HG03175 (cell line): ENCODE data around the gene ELK4.
"Not testable (repeated sequence)": the region's sequence is repeated elsewhere in the genome, so short reads cannot be mapped to it uniquely, and the experiment has no call there.

Experiments
- ATAC-seq: cut with Tn5 transposase; IDR thresholded peaks from one replicate; pipeline ENCODE4 v1.9.1; 2021; ENCODE audit warnings: mild to moderate bottlenecking, moderate library complexity; ENCODE audit not compliant: unreplicated experiment

Gene ELK4

DNA sequence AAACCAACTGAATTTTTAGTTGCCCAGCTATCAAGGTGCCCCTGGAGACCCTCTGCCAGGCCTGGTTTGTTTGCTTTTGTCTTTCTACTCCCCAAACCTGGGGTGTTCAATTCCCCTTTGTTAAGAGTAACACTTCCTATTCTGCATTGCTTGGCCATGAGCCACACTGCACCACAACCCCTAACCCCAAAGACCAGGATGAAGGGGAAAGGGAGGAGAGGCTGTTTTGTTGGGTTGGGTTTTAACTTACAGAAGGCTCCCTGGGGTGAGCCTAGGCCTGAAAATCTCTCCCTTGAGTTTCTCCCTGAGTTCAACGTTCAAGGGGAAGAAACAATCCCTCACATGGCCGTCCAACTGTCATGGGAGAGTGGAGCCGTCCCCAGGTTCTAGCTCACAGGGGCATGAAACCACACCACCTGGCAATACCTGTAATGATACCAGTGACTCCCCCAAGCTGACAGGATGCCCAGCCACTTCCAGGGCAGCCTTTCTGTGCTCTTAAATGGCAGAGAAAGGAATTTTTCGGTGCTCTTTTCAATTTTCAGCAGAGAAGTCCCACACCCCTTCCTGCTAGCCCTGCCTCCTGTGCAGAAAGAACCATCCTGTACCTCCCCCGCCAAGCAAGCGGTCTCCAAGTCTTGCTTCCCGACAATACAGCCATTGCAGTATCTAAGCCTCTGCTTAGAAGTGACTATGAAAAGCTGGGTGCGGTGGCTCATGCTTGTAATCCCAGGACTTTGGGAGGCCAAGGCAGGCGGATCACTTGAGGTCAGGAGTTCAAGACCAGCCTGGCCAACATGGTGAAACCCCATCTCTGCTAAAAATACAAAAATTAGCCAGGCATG lies 33.6 kb upstream of the ELK4 start:
- no peak for ATAC-seq

DNA sequence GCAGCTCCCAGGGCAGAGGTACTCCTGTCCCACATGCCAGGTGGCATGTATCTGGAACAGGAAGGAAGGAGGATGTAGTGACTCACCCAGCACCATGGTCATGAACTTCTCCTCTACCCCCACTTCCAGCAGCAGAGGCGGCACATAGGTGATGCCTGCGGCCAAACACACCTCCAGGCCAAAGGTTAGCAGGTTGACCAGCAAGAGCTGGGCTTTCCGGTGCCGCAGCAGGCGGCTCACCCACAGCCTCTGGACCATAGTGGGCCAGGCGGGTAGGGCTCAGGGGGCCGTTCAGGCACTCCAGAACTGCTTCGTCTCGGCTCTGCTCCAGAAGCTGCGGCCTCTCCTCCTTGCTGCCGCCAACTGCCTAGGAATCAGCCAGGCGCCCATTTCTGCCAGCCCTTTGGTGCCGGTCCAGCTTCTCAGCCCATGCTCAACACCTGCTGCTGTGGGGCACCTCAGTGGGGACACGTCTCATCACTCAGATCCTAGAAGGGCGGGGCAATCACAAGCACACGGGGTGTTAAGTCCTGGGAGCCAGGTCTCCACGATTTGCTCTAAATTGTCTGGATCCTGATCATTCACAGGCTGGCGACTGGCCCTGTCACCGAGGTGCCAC lies 32.7 kb upstream of the ELK4 start:
- no peak for ATAC-seq

DNA sequence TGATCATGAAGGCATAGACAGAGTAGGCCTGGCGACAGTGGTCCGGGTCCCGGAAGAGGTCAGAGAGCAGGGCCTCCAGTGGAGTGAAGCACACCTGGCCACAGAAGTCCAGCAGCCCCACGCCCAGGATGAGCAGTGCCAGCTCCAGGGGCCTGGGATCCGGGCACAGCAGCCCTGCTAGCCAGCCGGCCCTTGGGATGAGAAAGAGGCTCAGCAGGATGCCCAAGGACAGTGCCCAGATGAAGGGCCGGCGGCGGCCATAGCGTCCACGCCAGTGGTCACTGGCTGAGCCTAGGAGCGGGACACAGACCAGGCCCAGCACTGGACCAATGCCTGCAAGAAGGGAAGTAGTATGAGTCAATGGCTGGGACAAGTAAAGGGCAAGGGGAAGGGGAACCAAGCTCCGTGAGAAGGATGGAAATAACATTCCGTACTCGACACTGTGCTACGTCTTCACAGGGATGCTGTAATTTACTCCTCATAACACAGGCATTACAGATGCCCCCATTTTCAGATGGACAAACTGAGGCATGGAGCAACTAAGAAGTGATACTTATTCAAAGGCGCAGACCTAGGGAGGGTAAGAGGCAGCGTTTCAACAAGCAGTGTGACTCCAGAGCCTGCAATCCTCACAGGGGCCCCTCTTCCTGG lies 31.6 kb upstream of the ELK4 start:
- ATAC-seq = no peak

- ATAC-seq = no peak
Observed at GRCh38 chr1:205662791-205663190, 31.0 kb upstream of the ELK4 start.

DNA sequence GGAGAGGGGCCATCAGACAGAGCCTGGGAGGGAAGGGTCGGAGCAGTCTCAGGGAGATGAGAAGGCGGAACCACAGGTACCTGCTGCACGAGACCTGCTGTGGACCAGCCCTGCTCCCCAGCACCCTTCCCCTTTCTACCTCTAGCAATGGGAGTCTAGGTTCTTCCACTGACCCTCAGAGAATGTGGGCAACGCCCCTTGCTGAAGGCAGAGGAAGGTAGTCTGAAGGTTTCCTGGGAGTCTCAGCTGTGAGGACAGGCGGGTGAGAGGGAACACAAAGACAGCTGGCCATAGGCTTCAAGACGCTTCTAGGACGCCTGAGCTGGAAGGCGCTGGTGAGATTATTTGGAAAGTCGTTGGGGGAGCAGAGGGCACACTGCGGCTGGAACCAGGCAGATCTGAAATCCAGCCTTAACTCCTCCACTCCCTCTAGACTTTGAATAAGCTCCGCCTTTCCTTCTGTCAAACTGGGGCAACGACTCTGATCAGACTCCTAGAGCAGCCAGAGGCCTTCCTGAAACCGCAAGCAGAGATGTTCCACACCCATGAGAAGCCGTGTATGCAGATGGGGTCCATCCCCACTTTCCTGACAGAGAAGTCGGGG lies 30.4 kb upstream of the ELK4 start:
- ATAC-seq = no peak

DNA sequence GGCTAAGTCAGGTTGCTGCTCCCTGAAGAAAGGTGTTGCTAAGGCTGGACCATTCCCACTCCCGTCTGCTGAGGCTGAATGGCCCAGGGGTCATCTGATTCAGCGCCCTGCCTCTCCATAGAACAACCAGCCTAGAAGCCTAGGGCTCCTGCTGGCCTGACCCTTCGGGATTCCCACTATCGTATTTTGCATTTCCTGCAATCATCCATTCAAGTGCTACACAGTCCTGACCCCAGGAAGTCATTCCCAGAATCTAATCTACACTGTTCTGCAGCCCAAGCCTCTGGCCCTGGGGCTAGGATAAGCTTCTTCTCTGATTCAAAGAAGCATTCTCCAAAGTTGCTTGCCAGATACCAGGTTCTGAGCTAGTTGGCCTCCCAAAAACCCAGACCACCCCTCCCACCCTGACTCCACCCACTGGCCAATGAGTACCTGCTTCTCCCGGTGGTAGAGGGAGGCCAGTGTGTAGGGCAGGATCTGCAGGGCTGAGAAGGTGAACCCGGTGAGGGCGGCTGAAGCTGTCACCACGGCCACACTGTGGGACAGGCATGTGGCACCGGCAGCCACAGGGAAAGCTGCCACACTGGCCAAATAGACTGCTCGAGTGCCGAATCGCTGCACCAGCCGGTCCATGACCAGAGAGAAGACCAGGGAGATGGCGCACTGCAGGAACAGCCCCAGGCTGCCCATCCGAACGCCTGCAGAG lies 29.8 kb upstream of the ELK4 start:
- no peak for ATAC-seq

DNA sequence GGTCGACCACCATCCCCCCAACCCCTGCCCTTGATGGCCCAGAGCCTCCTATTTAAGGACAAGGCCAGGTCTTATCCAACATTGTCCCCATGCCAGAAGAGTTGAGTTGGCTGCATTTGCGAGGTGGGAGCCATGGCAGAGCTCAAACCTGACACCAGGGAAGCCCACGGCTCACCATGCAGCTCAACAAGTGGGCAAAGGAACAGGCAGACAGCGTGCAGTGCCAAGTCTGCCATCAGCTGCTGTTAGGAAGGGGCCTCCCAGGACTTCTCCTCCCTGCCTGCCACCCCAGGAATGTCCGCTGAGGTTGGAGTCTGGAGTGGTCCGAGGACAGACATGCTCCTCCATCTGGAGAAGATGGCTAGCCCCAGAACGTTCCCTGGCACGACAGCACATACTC lies 28.6 kb upstream of the ELK4 start:
- ATAC-seq = no peak

DNA sequence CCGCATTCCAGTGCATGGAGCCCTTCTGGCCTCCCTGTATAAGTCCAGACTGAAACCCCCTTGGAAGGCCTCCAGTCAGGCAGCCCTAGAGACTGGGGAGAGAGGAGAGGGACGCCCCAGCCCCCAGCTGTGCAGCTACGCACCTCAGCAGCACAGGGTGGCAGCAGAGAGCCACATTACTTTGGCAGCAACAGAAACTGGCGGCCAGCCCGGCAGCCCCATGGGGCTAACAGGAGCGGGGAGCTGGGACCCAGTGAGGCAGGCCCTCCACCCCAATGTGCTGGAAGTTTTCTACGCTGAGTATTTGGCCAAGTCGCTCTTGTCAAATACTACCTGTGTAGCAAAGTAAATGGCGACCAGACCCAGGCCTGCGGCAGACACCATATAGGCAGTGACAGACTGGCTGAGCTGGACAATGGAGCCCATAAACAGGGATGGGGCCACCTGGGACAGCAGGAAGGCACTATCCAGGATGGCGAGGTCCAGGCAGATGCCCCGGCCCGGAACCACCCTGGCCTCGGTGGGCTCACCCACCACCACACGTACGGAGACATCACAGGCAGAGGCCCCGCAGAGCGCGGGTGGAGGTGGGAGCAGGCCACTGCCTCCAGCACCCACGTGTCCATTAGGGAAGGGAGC lies 27.3 kb upstream of the ELK4 start:
- ATAC-seq = peak; percentile 75

- ATAC-seq = no peak
Observed at GRCh38 chr1:205656236-205656635, 24.4 kb upstream of the ELK4 start.

DNA sequence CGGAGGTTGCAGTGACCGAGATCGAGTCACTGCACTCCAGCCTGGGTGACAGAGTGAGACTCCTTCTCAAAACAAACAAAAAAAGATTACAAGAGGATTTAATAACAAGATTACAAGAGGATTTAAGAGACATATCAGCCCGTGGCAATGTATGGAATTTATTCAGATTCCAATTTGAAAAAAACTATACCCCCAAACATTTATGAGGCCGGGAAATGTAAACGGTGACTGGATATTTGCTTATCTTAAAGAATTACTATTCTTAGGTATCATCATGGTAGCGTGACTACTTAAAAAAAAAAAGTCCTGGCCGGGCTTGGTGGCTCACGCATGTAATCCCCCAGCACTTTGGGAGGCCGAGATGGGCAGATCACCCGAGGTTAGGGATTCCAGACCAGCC lies 21.2 kb upstream of the ELK4 start:
- ATAC-seq = no peak

DNA sequence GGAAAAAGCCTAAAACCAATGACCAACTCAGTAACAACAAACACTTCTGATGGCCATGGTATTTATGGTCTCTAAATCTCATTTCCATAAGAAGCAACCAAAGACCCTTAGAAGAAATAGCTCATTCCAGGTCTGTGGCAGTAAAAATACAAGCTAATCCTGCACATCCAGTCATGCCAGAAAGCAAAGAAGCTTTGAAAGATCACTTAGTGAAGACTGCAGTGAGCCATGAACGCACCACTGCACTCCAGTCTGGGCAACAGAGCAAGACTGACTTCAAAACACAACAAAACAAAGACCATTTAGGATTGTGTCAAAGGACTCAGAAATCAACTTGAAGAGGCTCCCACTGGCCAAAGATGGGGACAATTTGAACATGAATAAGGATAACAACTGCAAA lies 18.4 kb upstream of the ELK4 start:
- ATAC-seq = no peak

GRCh38 chr1:205645519-205645918 lies 13.7 kb upstream of the ELK4 start:
- ATAC-seq = no peak

GRCh38 chr1:205642679-205643307 lies 11.0 kb upstream of the ELK4 start:
- no peak for ATAC-seq

GRCh38 chr1:205639567-205639966 lies 7.8 kb upstream of the ELK4 start:
- ATAC-seq = no peak

- ATAC-seq = no peak
Observed at GRCh38 chr1:205637854-205638468, 6.2 kb upstream of the ELK4 start.

GRCh38 chr1:205636732-205637131 lies 4.9 kb upstream of the ELK4 start:
- ATAC-seq = no peak

GRCh38 chr1:205636138-205636530 lies 4.3 kb upstream of the ELK4 start:
- not testable (repeated sequence) for ATAC-seq

DNA sequence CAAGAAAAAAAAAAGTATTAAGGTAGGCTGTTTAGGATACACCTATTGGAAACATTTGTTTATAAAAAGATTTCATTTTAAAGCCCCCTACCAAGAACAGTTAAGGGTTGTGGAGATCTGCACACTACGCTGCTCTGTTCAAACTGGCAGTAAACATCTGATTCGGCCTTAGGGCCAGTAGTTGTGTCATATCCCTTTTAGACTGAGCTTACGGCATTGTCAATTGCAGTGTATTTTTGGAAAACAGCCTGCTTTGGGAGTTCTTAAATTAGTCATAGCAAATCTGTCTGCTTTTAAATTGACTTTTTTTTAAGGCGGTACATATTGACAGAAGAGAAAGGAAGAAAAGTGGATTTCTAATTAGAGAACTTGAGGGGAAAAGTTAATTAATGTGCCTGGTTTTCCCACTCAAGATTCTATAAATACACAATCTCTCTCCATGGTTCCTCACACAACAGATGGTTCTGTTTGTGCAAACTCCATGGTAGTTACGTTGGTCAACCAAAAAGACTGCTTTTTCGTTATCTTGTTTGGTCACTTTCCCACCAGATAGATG lies 1.7 kb upstream of the ELK4 start:
- ATAC-seq = no peak

- no peak for ATAC-seq
Observed at GRCh38 chr1:205632669-205633169, 908 bp upstream of the ELK4 start.
